Measurements from ENCODE around the gene PGLYRP3.

Gene PGLYRP3

GRCh38 chr1:153291514-153291913 lies 21.2 kb downstream of the PGLYRP3 start:
- TF ChIP-seq CTCF (IDR thresholded peaks at IDR 0.05; ENCODE audit: borderline replicate concordance, control extremely low read depth, extremely low read depth, insufficient read depth, missing control alignments), result no peak
- in situ Hi-C loops (cut with MboI; ENCODE audit: low sequenced_read_pairs, unreplicated experiment), result no loop called here
- DNase-seq (ENCODE audit: low spot score), result peak; percentile 62

GRCh38 chr1:153288634-153289275 lies 24.0 kb downstream of the PGLYRP3 start:
- TF ChIP-seq CTCF (IDR thresholded peaks at IDR 0.05; ENCODE audit: borderline replicate concordance, control extremely low read depth, extremely low read depth, insufficient read depth, missing control alignments), result peak; percentile 70
- in situ Hi-C loops (cut with MboI; ENCODE audit: low sequenced_read_pairs, unreplicated experiment), result no loop called here
- peak; percentile 66 for DNase-seq (ENCODE audit: low spot score)

- TF ChIP-seq CTCF (IDR thresholded peaks at IDR 0.05; ENCODE audit: borderline replicate concordance, control extremely low read depth, extremely low read depth, insufficient read depth, missing control alignments), result peak; percentile 73
- in situ Hi-C loops (cut with MboI; ENCODE audit: low sequenced_read_pairs, unreplicated experiment), result no loop called here
- DNase-seq (ENCODE audit: low spot score), result no peak
Measured at GRCh38 chr1:153277852-153278251, 34.9 kb downstream of the PGLYRP3 start.

- TF ChIP-seq CTCF (IDR thresholded peaks at IDR 0.05; ENCODE audit: borderline replicate concordance, control extremely low read depth, extremely low read depth, insufficient read depth, missing control alignments), result no peak
- DNase-seq (ENCODE audit: low spot score), result no peak
- in situ Hi-C loops (cut with MboI; ENCODE audit: low sequenced_read_pairs, unreplicated experiment), result no loop called here
Measured at GRCh38 chr1:153272186-153272585, 40.6 kb downstream of the PGLYRP3 start.

- no peak for DNase-seq (ENCODE audit: low spot score)
- in situ Hi-C loops (cut with MboI; ENCODE audit: low sequenced_read_pairs, unreplicated experiment), result no loop called here
Measured at GRCh38 chr1:153271711-153272110, 41.0 kb downstream of the PGLYRP3 start.

GRCh38 chr1:153265457-153265856 lies 47.3 kb downstream of the PGLYRP3 start:
- no peak for DNase-seq (ENCODE audit: low spot score)
- in situ Hi-C loops (cut with MboI; ENCODE audit: low sequenced_read_pairs, unreplicated experiment), result no loop called here
- no peak for TF ChIP-seq CTCF (IDR thresholded peaks at IDR 0.05; ENCODE audit: borderline replicate concordance, control extremely low read depth, extremely low read depth, insufficient read depth, missing control alignments)

More at GRCh38 chr1:153271711-153272110, 41.0 kb downstream of the PGLYRP3 start:
- TF ChIP-seq CTCF (IDR thresholded peaks at IDR 0.05; ENCODE audit: borderline replicate concordance, control extremely low read depth, extremely low read depth, insufficient read depth, missing control alignments), result no peak
